GM20000 (cell line): ENCODE data around the gene FAR2.

Experiments
- DNase-seq: peaks from one replicate; pipeline ENCODE4 v3.0.0; 2012; ENCODE audit warnings: low spot score
- CTCF ChIP-seq: IDR thresholded peaks from 2 replicates; pipeline ENCODE4 v1.5.1; 2012; ENCODE audit warnings: mild to moderate bottlenecking, control low read depth; ENCODE audit errors: extremely low read depth, missing control alignments

The FAR2 gene

GRCh38 chr12:29157486-29157946, 8.4 kb downstream of the FAR2 start:
- no peak for TF ChIP-seq CTCF
- no peak for DNase-seq

GRCh38 chr12:29158115-29158763, 9.2 kb downstream of the FAR2 start:
- DNase-seq: no peak
- no peak for TF ChIP-seq CTCF

- no peak for TF ChIP-seq CTCF
- no peak for DNase-seq
Observed at GRCh38 chr12:29159661-29160060, 10.6 kb downstream of the FAR2 start.

GRCh38 chr12:29160230-29160629, 11.2 kb downstream of the FAR2 start:
- no peak for DNase-seq
- TF ChIP-seq CTCF: no peak

- DNase-seq: no peak
Observed at GRCh38 chr12:29163146-29163545, 14.1 kb downstream of the FAR2 start.

GRCh38 chr12:29164477-29165393, 15.7 kb downstream of the FAR2 start:
- no peak for TF ChIP-seq CTCF
- DNase-seq: peak; percentile 76

More at GRCh38 chr12:29163146-29163545, 14.1 kb downstream of the FAR2 start:
- TF ChIP-seq CTCF: no peak

GRCh38 chr12:29167445-29167844, 18.4 kb downstream of the FAR2 start:
- no peak for DNase-seq
- TF ChIP-seq CTCF: no peak
